GM12872 (cell line): ENCODE results near the gene PRR35.

Source experiments
- TF ChIP-seq, protein P1 (sequence below): IDR thresholded peaks from 3 replicates; pipeline ENCODE4 v1.5.1; 2011; ENCODE audit warnings: low read depth, mild to moderate bottlenecking, low read length, moderate library complexity; ENCODE audit not compliant: insufficient read depth

The PRR35 gene

DNA sequence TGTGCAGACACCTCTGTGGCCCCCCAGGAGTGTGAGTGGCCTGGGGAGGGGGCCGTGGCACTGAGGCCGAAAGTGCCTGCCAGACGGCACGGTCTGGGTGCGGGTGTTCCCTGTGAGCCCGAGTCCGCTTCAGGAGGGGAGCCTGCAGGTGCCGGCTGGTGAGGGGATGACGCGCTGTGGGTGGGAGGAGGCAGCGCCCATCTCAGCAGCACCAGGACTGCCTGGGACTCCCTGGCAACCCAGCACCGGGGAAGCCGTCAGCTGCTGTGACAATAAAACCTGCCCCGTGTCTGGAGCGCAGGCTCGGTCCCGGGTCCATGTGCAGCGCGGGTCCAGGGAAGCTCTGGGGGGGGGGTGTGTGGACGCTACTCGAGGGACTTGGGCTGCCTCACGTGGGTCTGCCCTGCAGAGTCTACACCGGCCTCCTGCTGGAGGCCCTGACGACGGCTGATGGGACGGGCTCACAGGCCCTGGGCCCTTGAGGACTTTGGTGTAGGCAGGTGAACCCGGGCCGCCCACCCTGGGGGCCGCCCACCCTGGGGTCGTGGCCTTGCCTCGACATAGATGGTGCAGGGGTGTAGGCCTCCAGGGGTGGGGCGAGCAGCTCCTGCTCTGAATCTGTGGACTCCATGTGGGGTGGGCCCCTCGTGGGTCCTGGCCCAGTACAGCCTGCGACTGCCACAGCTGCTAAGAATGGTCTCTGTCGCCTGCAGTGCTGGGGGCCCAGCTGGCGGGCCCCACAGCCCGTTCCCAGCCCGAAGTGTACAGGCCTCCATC, 23.8 kb downstream of the PRR35 start:
- TF ChIP-seq, protein P1, sequence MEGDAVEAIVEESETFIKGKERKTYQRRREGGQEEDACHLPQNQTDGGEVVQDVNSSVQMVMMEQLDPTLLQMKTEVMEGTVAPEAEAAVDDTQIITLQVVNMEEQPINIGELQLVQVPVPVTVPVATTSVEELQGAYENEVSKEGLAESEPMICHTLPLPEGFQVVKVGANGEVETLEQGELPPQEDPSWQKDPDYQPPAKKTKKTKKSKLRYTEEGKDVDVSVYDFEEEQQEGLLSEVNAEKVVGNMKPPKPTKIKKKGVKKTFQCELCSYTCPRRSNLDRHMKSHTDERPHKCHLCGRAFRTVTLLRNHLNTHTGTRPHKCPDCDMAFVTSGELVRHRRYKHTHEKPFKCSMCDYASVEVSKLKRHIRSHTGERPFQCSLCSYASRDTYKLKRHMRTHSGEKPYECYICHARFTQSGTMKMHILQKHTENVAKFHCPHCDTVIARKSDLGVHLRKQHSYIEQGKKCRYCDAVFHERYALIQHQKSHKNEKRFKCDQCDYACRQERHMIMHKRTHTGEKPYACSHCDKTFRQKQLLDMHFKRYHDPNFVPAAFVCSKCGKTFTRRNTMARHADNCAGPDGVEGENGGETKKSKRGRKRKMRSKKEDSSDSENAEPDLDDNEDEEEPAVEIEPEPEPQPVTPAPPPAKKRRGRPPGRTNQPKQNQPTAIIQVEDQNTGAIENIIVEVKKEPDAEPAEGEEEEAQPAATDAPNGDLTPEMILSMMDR = no peak

DNA sequence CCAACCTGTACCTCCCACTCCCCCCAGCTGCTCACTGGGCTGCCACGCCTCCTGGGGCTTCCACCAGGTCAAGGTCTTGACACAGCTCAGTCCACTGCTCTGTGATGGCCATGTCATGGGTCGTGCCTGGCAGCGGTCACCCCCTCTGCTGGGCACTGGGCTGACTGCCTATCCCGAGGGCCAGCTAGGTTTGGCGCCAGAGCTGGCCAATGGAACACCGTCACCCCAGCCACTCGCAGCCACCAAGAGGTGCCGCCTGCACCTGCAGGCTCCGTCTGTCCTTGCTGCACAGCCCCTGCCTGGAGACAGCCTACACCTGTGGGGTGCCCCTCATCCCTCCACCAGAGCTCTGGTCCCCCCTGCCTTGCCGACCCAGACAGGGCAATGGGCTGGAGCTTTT, 25.2 kb downstream of the PRR35 start:
- TF ChIP-seq, protein P1 = 0 out of 3 replicates have a peak, but pooled peaks have one; percentile 12

DNA sequence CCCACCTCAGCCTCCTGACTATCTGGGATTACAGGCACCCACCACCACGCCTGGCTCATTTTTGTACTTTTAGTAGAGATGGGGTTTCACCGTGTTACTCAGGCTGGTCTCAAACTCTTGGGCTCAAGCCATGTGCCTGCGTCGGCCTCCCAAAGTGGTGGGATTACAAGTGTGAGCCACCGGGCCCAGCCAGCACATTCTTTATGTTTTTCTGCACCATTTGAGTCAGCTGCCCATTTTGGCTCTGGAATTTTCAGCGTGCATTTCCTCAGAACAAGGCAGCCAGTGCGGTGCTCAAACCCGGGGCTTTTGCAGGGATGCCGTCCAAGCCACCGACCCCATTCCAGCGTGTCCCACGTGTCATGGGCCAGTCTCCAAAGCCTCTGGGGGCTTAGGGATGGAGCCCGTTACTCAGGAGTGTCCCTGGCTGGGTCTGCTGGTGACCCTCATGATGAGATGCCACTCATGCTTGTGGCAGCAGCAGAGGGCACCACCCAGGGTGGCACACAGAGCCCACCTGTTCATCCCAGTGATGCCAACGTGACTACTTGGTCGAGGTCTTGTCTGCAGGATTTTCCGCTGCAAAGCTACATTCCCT, 26.0 kb downstream of the PRR35 start:
- TF ChIP-seq, protein P1 = no peak

DNA sequence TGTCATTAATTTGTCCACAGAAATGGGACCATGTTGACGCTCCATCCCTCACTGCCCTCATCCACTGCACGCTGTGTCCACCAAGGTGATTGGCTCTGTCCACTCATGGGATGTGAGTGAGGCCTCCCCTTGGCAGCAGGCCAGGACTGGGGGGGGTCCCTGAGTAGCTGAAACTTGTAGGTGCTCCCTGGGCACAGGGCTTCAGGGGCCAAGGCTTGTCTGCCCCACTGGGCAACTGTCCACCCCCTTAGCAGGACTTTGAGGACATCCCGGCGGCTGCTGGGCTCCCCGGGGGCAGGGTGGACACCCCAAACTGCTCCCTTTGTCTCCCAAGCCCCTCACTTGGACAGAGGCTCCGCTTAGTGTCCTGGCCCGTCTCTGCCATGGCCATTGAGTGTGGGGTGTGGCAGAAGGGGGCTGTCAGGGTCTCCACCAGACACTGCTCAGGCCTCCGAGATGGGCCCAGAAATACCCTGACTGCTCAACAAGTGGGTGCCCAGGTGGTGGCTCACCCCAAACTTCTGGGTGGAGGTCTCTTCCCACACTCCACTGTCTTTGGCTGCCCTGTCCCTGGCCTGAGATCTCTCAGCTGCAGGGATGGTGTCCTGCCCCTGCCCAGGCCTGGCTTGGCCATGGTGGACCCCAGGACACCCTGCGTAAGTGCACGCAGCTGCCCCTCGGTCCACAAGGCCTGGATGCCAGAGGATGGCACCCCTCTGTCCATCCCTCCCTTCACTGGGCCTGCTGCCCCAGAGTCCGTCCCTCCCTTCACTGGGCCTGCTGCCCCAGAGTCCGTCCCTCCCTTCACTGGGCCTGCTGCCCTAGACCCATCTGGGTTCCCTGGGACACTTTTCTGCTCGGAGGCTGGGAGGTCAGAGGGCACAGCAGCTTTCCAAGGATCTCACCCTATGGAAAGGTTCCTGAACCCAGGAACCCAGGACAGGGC, 26.7 kb downstream of the PRR35 start:
- TF ChIP-seq, protein P1 = no peak

DNA sequence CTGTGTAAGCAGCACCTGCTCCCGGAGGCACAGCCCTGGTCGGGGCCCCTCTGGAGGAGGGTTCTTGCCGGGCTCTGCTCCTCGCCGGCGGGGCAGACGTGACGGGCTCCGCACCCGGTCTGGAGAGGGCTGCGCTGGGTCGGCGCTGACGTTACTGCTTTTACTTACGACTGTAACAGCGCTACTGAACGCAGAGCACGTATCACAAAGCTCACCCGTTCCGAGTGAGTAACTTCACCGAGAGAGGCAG, 28.4 kb downstream of the PRR35 start:
- TF ChIP-seq, protein P1 = no peak

DNA sequence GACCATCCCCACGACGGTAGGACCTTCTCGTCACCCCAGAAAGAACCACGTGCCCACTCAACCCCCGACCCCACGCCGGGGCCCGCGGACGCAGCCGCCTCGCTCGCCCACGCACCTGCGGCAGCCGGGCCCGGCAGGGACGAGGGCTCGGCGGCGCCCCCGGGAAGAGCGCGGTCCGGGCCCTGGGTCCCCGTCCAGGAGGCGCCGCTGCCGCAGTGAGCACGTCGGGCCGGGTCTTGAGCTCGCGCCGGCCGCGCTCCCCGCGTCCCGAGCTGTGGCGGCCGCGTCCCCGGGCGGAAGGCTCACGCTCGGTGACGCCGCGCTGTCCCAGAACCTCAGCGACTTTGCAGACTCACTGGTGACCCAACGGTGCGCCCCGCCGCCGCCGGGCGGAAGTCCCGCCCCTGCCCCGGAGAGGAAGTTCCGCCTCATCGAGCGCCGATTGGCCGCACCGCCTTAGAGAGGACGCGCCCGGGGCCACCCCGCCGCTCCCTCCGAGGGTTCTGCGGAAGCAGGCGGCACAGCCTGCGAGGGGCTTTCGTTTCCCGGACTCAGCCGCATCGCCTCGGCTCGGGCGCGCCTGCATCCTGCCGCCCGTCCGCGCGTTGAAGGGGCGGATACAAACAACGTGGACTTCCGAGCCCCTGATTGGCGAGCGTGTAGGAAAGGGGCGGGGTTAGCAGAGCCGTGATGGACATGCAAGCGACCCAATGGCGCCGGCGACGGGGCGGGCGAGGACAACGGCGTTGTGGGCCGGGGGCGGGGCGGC, 28.9 kb downstream of the PRR35 start:
- TF ChIP-seq, protein P1 = no peak

DNA sequence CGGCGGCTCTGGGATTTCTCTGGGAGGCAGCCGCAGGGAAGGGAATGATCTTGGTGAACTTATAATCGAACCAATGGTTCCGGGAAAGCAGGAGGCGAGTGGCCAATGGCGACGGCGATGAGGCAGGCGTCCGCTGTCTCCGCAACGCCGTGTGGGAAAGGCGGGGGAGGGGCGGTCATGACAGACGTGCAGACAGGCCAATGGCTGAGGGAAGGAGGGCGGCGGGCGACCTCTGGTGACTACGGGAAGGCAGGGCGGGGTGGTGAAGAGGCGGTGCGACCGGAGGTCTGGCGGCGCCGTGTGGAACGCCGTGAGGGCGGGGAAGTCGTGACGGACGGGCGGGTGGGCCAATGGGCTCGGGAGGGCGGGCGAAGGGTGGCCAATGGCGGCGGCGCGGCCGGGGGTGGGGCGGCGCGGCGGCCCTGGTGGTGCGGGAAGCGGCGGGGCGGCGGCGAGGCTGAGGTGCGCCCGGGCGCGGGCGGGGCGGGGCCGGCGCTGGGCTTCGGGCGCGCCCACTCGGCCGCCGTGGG, 29.5 kb downstream of the PRR35 start, which contains the start of gene RAB40C:
Gene RAB40C (plus strand): TSS at position 409 of the 530 bp plus-strand sequence. CDS start 226 bp downstream, outside the sequence.
- TF ChIP-seq, protein P1 = 0 out of 3 replicates have a peak, but pooled peaks have one; percentile 7
